Sigmoid colon (tissue), 7 donors: Measurements from ENCODE around the gene MERTK. TPM values are rescaled to one million over a fixed set of nuclear protein-coding genes. Genes with fewer than 3 reads are reported as not detected.

ENCODE experiments used
- DNase-seq: peaks from one replicate; pipeline ENCODE4 v3.0.0-alpha.2; 2019
- H3K27ac ChIP-seq, 4 donors: fragments of 200-600 bp; sonication (generic); one replicate each; pipeline ENCODE4 v1.5.1; 2016 to 2019; ENCODE audit warnings: mild to moderate bottlenecking in 1 of 4
- H3K27me3 ChIP-seq, 3 donors: fragments of 200-600 bp; sonication (generic); one replicate each; pipeline ENCODE4 v1.5.1; 2019; ENCODE audit warnings: mild to moderate bottlenecking in 1 of 3
- H3K36me3 ChIP-seq, 4 donors: fragments of 200-600 bp; sonication (generic); one replicate each; pipeline ENCODE4 v1.5.1; 2016 to 2019
- H3K4me1 ChIP-seq, 4 donors: fragments of 200-600 bp; sonication (generic); one replicate each; pipeline ENCODE4 v1.5.1; 2017 to 2019
- H3K4me3 ChIP-seq, 4 donors: fragments of 200-600 bp; sonication (generic); one replicate each; pipeline ENCODE4 v1.5.1; 2017 to 2019; ENCODE audit warnings: mild to moderate bottlenecking in 2 of 4, moderate library complexity in 1 of 4
- H3K9me3 ChIP-seq, 4 donors: fragments of 200-600 bp in 3 of 4; sonication (generic) in 3 of 4; one replicate each; pipeline versions ENCODE4 v1.5.1 to v1.6.1; 2013 to 2019
- EP300 ChIP-seq, 4 donors: sonication (generic); formaldehyde crosslinking; IDR thresholded peaks; one replicate each; pipeline ENCODE4 v1.6.1; 2017; ENCODE audit warnings: antibody characterized with exemption in 4 of 4
- POLR2A ChIP-seq, 2 donors: fragments of 450-650 bp; IDR thresholded peaks; one replicate each; pipeline ENCODE4 v1.6.1; 2016; ENCODE audit warnings: antibody characterized with exemption in 2 of 2, mild to moderate bottlenecking in 2 of 2, moderate library complexity in 2 of 2
- POLR2AphosphoS5 ChIP-seq, 4 donors: sonication (generic); formaldehyde crosslinking; IDR thresholded peaks; one replicate each; pipeline ENCODE4 v1.6.1; 2017; ENCODE audit warnings: antibody characterized with exemption in 4 of 4
- WGBS, 2 donors: extraction: QIAGEN DNeasy Blood & Tissue Kit; methylation state at CpG; one replicate each; pipeline ENCODE4 v1.1.7; 2013; 5-methylcytosine and 5-hydroxymethylcytosine counted together
- intact Hi-C: fragments of 100-400 bp; cut with DNase I; formaldehyde crosslinking; loops from one replicate; pipeline ENCODE4 v1.15.1; 2023
- polyA plus RNA-seq, 3 donors: library from polyadenylated mRNA; stranded (reverse); fragments of 200-250 nt; gene quantifications; one replicate each; pipeline ENCODE4 v1.2.3, GENCODE V29; 2013
- total RNA-seq, 4 donors: library from RNA; depleted of rRNA; stranded (reverse); fragments of >200 nt; gene quantifications; one replicate each; pipeline ENCODE4 v1.1.0, GENCODE V29; 2016
- TF ChIP-seq, protein P1 (sequence below), 4 experiments: fragments of 450-650 bp in 3 of 4; fragments of 200-600 bp in 1 of 4; IDR thresholded peaks; one replicate each; pipeline ENCODE4 v1.5.1; 2016 to 2019; ENCODE audit warnings: antibody characterized with exemption in 4 of 4, mild to moderate bottlenecking in 3 of 4, moderate library complexity in 2 of 4
- donor health status: healthy with polysubstance abuse.
- donor health status: Bipolar disorder and iron deficiency.
- donor health status: healthy.

MERTK gene
- total and polyA plus RNA-seq, 7 donors: 2.4 to 31.6 (median 14.4) TPM

DNA sequence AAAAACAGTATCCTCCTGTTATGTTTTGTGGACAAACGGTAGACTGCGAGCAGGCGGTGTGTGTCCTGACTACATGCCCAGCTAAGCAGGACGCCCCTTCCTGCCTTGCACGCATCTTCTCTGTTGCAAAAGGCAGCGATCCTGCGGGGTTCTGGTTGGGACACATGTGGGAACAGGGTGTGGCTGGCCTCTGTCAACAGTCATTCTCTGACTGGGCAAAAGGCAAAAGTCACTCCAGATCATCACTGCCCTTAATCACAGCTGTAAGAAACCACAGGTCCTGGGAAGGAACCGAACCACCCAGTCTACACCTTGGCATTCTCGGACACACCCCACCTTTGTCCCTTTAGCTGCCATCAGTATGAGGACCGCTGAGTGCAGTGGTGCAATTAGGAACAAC is 112.3 kb downstream of the MERTK start:
- WGBS, 2 donors: 23 to 76% methylated on average over 10 of the region's 10 CpGs
- peak in 1 of 4 donors; percentile 7 for TF ChIP-seq POLR2AphosphoS5 (IDR thresholded peaks at IDR 0.05)
- no peak for TF ChIP-seq POLR2A (IDR thresholded peaks at IDR 0.05)
- Histone ChIP-seq H3K27me3 (no peaks in the 10 kb centered on the region), H3K4me1 (no peaks in the 10 kb centered on the region), H3K36me3 (peaks cover 0 to 46% (median 13%) of the 10 kb centered on the region in 4 donors), H3K4me3 (no peak overlapping the region), H3K9me3 (no peaks in the 10 kb centered on the region), H3K27ac (no peak overlapping the region)
- DNase-seq: no peak
- intact Hi-C loops: no loop called here

DNA sequence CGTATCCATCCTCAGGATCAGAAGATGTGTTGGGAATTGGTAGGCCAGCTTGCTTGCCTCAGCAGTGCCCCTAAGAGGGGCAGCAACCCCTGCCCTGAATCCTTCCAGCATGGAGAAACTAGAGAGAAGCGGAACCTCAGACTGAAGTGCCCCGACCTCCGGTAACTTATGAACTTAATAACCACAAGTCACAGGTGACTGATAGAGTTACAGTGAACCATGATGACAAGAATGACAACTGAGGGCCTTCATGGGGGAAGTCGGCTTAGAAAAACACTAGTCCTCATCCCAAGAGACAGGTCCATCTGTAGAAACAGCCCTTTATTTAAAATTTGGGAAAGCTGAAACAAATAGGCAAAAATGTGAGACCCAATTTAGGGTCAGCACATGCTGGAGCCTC is 114.1 kb downstream of the MERTK start:
- TF ChIP-seq, protein P1, sequence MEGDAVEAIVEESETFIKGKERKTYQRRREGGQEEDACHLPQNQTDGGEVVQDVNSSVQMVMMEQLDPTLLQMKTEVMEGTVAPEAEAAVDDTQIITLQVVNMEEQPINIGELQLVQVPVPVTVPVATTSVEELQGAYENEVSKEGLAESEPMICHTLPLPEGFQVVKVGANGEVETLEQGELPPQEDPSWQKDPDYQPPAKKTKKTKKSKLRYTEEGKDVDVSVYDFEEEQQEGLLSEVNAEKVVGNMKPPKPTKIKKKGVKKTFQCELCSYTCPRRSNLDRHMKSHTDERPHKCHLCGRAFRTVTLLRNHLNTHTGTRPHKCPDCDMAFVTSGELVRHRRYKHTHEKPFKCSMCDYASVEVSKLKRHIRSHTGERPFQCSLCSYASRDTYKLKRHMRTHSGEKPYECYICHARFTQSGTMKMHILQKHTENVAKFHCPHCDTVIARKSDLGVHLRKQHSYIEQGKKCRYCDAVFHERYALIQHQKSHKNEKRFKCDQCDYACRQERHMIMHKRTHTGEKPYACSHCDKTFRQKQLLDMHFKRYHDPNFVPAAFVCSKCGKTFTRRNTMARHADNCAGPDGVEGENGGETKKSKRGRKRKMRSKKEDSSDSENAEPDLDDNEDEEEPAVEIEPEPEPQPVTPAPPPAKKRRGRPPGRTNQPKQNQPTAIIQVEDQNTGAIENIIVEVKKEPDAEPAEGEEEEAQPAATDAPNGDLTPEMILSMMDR (IDR thresholded peaks at IDR 0.05): no peak
- TF ChIP-seq POLR2AphosphoS5 (IDR thresholded peaks at IDR 0.05) (no peak), EP300 (IDR thresholded peaks at IDR 0.05) (no peak)
- 76 to 86% methylated on average over 5 of the region's 5 CpGs for WGBS, 2 donors
- peaks cover 0 to 46% (median 13%) of the 10 kb centered on the region in 4 donors for H3K36me3 ChIP-seq

GRCh38 chr2:112018846-112019245 is 120.4 kb downstream of the MERTK start:
- H3K4me1 ChIP-seq: no peaks in the 10 kb centered on the region
- intact Hi-C loops: no loop called here
- H3K4me3 ChIP-seq: no peak overlapping the region
- WGBS, 2 donors: 89% methylated on average over 8 of the region's 8 CpGs
- H3K27ac ChIP-seq: no peak overlapping the region
- TF ChIP-seq EP300 (IDR thresholded peaks at IDR 0.05) (no peak), POLR2AphosphoS5 (IDR thresholded peaks at IDR 0.05) (no peak)
- H3K27me3 ChIP-seq: no peaks in the 10 kb centered on the region
- no peak for DNase-seq
- H3K9me3 ChIP-seq: no peaks in the 10 kb centered on the region
- peaks cover 0 to 18% (median 0%) of the 10 kb centered on the region in 4 donors for H3K36me3 ChIP-seq

More for the DNA sequence above, 114.1 kb downstream of the MERTK start:
- no peaks in the 10 kb centered on the region for H3K4me1 ChIP-seq
- H3K27me3 ChIP-seq: no peaks in the 10 kb centered on the region
- no peak overlapping the region for H3K4me3 ChIP-seq
- no peak overlapping the region for H3K27ac ChIP-seq
- DNase-seq: no peak
- intact Hi-C loops: no loop called here
- no peaks in the 10 kb centered on the region for H3K9me3 ChIP-seq

DNA sequence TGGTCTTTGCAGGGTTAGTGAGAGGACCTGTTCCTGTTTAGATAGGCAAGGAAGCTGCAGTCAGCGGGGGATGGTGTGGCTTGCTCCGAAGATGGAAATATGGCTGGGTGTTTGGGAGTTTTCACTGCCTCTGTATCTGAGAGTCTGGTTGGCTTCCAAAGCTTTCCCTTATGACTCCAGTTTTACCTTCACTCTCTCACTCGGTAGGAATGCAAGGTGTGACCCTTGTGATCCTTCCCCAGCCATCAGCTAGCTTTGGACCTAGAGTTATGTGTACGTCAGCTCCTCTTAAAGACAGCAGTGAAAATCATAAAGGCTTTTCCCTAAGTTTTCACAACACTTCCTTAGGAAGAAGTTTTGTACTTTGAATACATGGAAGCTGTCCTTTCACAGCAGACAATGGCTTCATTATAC is 121.2 kb downstream of the MERTK start:
- Histone ChIP-seq H3K27ac (no peak overlapping the region), H3K4me3 (no peak overlapping the region), H3K36me3 (peaks cover 0 to 18% (median 0%) of the 10 kb centered on the region in 4 donors), H3K4me1 (no peaks in the 10 kb centered on the region), H3K27me3 (no peaks in the 10 kb centered on the region), H3K9me3 (no peaks in the 10 kb centered on the region)
- DNase-seq: no peak
- 32 to 64% methylated on average over 4 of the region's 4 CpGs for WGBS, 2 donors
- intact Hi-C loops: no loop called here
- TF ChIP-seq POLR2AphosphoS5 (IDR thresholded peaks at IDR 0.05) (no peak), EP300 (IDR thresholded peaks at IDR 0.05) (no peak), POLR2A (IDR thresholded peaks at IDR 0.05) (no peak)
- TF ChIP-seq, protein P1 (IDR thresholded peaks at IDR 0.05): no peak

GRCh38 chr2:112020561-112020960 is 122.2 kb downstream of the MERTK start:
- TF ChIP-seq EP300 (IDR thresholded peaks at IDR 0.05) (no peak), POLR2AphosphoS5 (IDR thresholded peaks at IDR 0.05) (no peak), POLR2A (IDR thresholded peaks at IDR 0.05) (no peak)
- TF ChIP-seq, protein P1 (IDR thresholded peaks at IDR 0.05): no peak
- DNase-seq: no peak
- H3K9me3 ChIP-seq: no peaks in the 10 kb centered on the region
- peaks cover 0 to 18% (median 2%) of the 10 kb centered on the region in 4 donors for H3K36me3 ChIP-seq
- H3K4me1 ChIP-seq: no peaks in the 10 kb centered on the region
- no peaks in the 10 kb centered on the region for H3K27me3 ChIP-seq
- WGBS, 2 donors: 79 to 97% methylated on average over 3 of the region's 3 CpGs
- H3K27ac ChIP-seq: no peak overlapping the region
- no peak overlapping the region for H3K4me3 ChIP-seq
- intact Hi-C loops: no loop called here

- intact Hi-C loops: no loop called here
- H3K36me3 ChIP-seq: peaks cover 0 to 18% (median 2%) of the 10 kb centered on the region in 4 donors
Measured at GRCh38 chr2:112021290-112021689, 122.9 kb downstream of the MERTK start.

More at GRCh38 chr2:112021290-112021689, 122.9 kb downstream of the MERTK start:
- Histone ChIP-seq H3K4me3 (no peak overlapping the region), H3K27me3 (no peaks in the 10 kb centered on the region), H3K27ac (no peak overlapping the region), H3K4me1 (no peaks in the 10 kb centered on the region), H3K9me3 (no peaks in the 10 kb centered on the region)
- TF ChIP-seq POLR2AphosphoS5 (IDR thresholded peaks at IDR 0.05) (no peak), POLR2A (IDR thresholded peaks at IDR 0.05) (no peak), EP300 (IDR thresholded peaks at IDR 0.05) (no peak)
- TF ChIP-seq, protein P1 (IDR thresholded peaks at IDR 0.05): no peak
- no peak for DNase-seq
- WGBS, 2 donors: 92 to 94% methylated on average over 10 of the region's 10 CpGs
